ENCODE results near the gene STRADA.

STRADA gene

GRCh38 chr17:63780928-63781327 lies 39.3 kb upstream of the STRADA start:
- TF ChIP-seq CTCF (IDR thresholded peaks at IDR 0.05; ENCODE audit: insufficient read depth, missing control alignments): no peak
- no peak for DNase-seq (ENCODE audit: insufficient read length, low spot score)
- FAIRE-seq: no peak

- no peak for DNase-seq (ENCODE audit: insufficient read length, low spot score)
- FAIRE-seq: no peak
- no peak for TF ChIP-seq CTCF (IDR thresholded peaks at IDR 0.05; ENCODE audit: insufficient read depth, missing control alignments)
These were observed 38.9 kb upstream of the STRADA start for GRCh38 chr17:63780507-63780906.

- TF ChIP-seq CTCF (IDR thresholded peaks at IDR 0.05; ENCODE audit: insufficient read depth, missing control alignments): no peak
- FAIRE-seq (no peak), DNase-seq (ENCODE audit: insufficient read length, low spot score) (no peak)
These were observed 33.8 kb upstream of the STRADA start for GRCh38 chr17:63775420-63775819.

GRCh38 chr17:63774969-63775265 lies 33.3 kb upstream of the STRADA start:
- TF ChIP-seq CTCF (IDR thresholded peaks at IDR 0.05; ENCODE audit: insufficient read depth, missing control alignments): no peak
- no peak for DNase-seq (ENCODE audit: insufficient read length, low spot score)
- no peak for FAIRE-seq

- FAIRE-seq (no peak), DNase-seq (ENCODE audit: insufficient read length, low spot score) (no peak)
- TF ChIP-seq CTCF (IDR thresholded peaks at IDR 0.05; ENCODE audit: insufficient read depth, missing control alignments): no peak
These were observed 32.8 kb upstream of the STRADA start, which contains the start of gene DDX42 for GRCh38 chr17:63774141-63774968. Gene DDX42 (plus strand): TSS chr17:63774170. CDS start chr17:63787050, 12,880 bp downstream.

- DNase-seq (ENCODE audit: insufficient read length, low spot score) (peak; percentile 95), FAIRE-seq (no peak)
- TF ChIP-seq CTCF (IDR thresholded peaks at IDR 0.05; ENCODE audit: insufficient read depth, missing control alignments): no peak
These were observed 31.9 kb upstream of the STRADA start, which contains the start of gene CCDC47 for GRCh38 chr17:63773272-63774140. Gene CCDC47 (minus strand): TSS chr17:63773597. CDS start chr17:63766175, 7,422 bp downstream.
